Osteocyte (in vitro differentiated cells): ENCODE data around the gene ZSWIM5. TPM values are rescaled to one million over a fixed set of nuclear protein-coding genes. Genes with fewer than 3 reads are reported as not detected.

Experiments used
- DNase-seq: peaks from one replicate; pipeline ENCODE4 v3.0.0; 2021; ENCODE audit warnings: mixed read lengths; ENCODE audit not compliant: unreplicated experiment; ENCODE audit errors: extremely low spot score
- H3K27ac Mint-ChIP-seq: one replicate; pipeline ENCODE4 v1.8.0; 2021; ENCODE audit warnings: mild to moderate bottlenecking, mixed read lengths; ENCODE audit not compliant: unreplicated experiment
- H3K27me3 Mint-ChIP-seq: one replicate; pipeline ENCODE4 v1.8.0; 2021; ENCODE audit warnings: mixed read lengths; ENCODE audit not compliant: unreplicated experiment
- H3K36me3 Mint-ChIP-seq: one replicate; pipeline ENCODE4 v1.8.0; 2021; ENCODE audit warnings: mixed read lengths; ENCODE audit not compliant: unreplicated experiment
- H3K4me1 Mint-ChIP-seq: one replicate; pipeline ENCODE4 v1.8.0; 2021; ENCODE audit warnings: mixed read lengths; ENCODE audit not compliant: unreplicated experiment
- H3K4me3 Mint-ChIP-seq: one replicate; pipeline ENCODE4 v1.8.0; 2021; ENCODE audit warnings: mild to moderate bottlenecking, moderate library complexity, mixed read lengths; ENCODE audit not compliant: unreplicated experiment
- H3K9me3 Mint-ChIP-seq: one replicate; pipeline ENCODE4 v1.8.0; 2021; ENCODE audit warnings: mixed read lengths; ENCODE audit not compliant: unreplicated experiment
- total RNA-seq: library from RNA; stranded (reverse); gene quantifications from 2 replicates; pipeline ENCODE4 v1.2.1, GENCODE V29; 2021
- TF ChIP-seq, protein P1 (sequence below): fragments of 200-600 bp; sonication (generic); IDR thresholded peaks from 2 replicates; pipeline ENCODE4 v1.5.0; 2021; ENCODE audit warnings: antibody characterized with exemption, mild to moderate bottlenecking, moderate library complexity

The ZSWIM5 gene
- total RNA-seq, 1 donor from 2014 or later: 0.73 TPM

DNA sequence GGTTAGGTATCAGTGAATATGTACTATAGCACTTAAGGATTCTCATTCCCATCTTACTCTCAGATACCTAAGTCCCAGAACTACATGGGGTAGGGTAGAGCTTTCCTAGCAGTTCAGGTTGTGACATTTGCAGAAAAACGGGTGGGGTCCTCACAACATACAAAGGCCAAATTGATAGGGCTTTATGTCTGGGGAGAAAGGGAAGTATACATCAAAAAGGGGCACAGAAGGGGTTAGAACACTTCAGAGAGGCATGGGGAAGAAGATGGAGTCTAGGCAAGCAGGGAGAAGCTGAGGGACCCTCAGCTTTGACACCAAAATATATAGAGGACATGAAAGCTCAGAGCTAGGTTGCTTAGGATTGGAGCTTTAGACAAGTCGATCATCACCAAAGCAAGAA is 190.7 kb downstream of the ZSWIM5 start:
- peaks cover 30% of the 10 kb centered on the region for H3K4me1 Mint-ChIP-seq
- TF ChIP-seq, protein P1, sequence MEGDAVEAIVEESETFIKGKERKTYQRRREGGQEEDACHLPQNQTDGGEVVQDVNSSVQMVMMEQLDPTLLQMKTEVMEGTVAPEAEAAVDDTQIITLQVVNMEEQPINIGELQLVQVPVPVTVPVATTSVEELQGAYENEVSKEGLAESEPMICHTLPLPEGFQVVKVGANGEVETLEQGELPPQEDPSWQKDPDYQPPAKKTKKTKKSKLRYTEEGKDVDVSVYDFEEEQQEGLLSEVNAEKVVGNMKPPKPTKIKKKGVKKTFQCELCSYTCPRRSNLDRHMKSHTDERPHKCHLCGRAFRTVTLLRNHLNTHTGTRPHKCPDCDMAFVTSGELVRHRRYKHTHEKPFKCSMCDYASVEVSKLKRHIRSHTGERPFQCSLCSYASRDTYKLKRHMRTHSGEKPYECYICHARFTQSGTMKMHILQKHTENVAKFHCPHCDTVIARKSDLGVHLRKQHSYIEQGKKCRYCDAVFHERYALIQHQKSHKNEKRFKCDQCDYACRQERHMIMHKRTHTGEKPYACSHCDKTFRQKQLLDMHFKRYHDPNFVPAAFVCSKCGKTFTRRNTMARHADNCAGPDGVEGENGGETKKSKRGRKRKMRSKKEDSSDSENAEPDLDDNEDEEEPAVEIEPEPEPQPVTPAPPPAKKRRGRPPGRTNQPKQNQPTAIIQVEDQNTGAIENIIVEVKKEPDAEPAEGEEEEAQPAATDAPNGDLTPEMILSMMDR: no peak
- no peaks in the 10 kb centered on the region for H3K9me3 Mint-ChIP-seq
- H3K4me3 Mint-ChIP-seq: no peak overlapping the region
- DNase-seq: peak; percentile 2
- no peak overlapping the region for H3K27ac Mint-ChIP-seq
- peaks cover 9% of the 10 kb centered on the region for H3K36me3 Mint-ChIP-seq
- H3K27me3 Mint-ChIP-seq: no peaks in the 10 kb centered on the region

DNA sequence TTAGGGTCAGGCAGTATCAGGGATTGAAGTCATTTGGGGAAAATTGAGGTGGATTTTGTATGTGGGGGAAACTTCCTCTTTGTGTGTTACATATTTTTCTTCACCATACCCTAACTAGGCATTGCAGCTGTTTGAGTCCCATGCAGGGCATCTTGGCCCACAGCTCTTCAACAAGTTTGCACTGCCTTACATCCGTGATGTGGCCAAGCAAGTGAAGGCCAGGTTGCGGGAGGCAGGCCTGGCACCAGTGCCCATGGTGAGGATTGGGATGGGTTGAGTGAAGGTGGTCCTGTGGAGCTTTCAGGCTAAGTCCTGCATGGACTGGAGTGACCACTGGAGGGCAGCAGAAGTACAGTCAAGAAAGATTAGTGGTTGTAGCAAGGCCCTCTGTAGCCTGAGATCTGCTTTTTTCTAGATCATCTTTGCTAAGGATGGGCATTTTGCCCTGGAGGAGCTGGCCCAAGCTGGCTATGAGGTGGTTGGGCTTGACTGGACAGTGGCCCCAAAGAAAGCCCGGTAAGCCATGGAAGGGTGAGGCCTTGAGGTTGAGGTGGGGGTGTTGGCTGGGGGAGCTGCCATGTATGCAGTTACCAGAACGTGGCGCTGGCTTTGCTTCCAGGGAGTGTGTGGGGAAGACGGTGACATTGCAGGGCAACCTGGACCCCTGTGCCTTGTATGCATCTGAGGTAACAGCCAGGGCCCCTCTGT is 191.9 kb downstream of the ZSWIM5 start:
- H3K4me1 Mint-ChIP-seq: peaks cover 38% of the 10 kb centered on the region
- no peaks in the 10 kb centered on the region for H3K27me3 Mint-ChIP-seq
- H3K36me3 Mint-ChIP-seq: peaks cover 9% of the 10 kb centered on the region
- TF ChIP-seq, protein P1: peak; percentile 91
- H3K9me3 Mint-ChIP-seq: no peaks in the 10 kb centered on the region
- H3K4me3 Mint-ChIP-seq: peak overlapping the region; percentile 60
- peak; percentile 93 for DNase-seq
- H3K27ac Mint-ChIP-seq: peak overlapping the region; percentile 71

- TF ChIP-seq, protein P1: no peak
- H3K4me1 Mint-ChIP-seq: peaks cover 38% of the 10 kb centered on the region
- DNase-seq: peak; percentile 53
- H3K36me3 Mint-ChIP-seq: peaks cover 13% of the 10 kb centered on the region
- H3K27me3 Mint-ChIP-seq: no peaks in the 10 kb centered on the region
- H3K27ac Mint-ChIP-seq: peak overlapping the region; percentile 71
- peak overlapping the region; percentile 88 for H3K4me3 Mint-ChIP-seq
- H3K9me3 Mint-ChIP-seq: no peaks in the 10 kb centered on the region
These were observed 192.7 kb downstream of the ZSWIM5 start for GRCh38 chr1:45013551-45014209.

DNA sequence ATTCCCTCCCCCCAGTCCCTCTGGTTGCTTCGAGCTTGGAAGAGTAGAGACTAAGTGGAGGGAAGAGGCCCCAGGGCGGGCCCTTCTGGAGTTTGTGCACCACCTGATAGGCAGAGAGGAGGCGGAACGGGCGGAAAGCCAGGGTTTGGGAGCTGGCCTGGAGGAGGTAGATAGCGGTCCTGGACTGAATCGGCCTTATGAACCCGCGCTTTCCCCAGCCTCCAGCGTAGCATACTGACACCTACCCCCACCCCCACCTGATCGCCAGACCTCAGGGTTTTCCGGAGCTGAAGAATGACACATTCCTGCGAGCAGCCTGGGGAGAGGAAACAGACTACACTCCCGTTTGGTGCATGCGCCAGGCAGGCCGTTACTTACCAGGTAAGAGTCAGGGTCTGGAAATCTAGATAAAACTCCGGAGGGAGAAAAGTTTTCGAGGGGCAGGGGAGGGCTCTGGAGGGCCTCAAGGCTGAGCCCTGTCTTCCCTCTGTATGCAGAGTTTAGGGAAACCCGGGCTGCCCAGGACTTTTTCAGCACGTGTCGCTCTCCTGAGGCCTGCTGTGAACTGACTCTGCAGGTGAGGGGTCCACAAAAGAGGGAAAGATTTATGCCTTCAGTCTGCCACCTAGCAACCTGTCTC is 193.6 kb downstream of the ZSWIM5 start:
- peak overlapping the region; percentile 88 for H3K4me3 Mint-ChIP-seq
- TF ChIP-seq, protein P1: no peak
- peaks cover 16% of the 10 kb centered on the region for H3K36me3 Mint-ChIP-seq
- H3K9me3 Mint-ChIP-seq: no peaks in the 10 kb centered on the region
- peak; percentile 86 for DNase-seq
- no peaks in the 10 kb centered on the region for H3K27me3 Mint-ChIP-seq
- H3K4me1 Mint-ChIP-seq: peaks cover 38% of the 10 kb centered on the region
- peak overlapping the region; percentile 96 for H3K27ac Mint-ChIP-seq
